Uterus (tissue), 4 donors: ENCODE measurements around the gene LPP. TPM values are rescaled to one million over a fixed set of nuclear protein-coding genes. Genes with fewer than 3 reads are reported as not detected.

ENCODE experiments used
- DNase-seq, 2 donors: peaks; one replicate each; pipeline ENCODE4 v3.0.0-alpha.2; 2019 to 2020
- H3K27ac ChIP-seq, 2 donors: fragments of 200-600 bp; sonication (generic); 1 replicate in 1 of 2; 2 replicates in 1 of 2; pipeline ENCODE4 v1.5.1; 2016 to 2018
- H3K27me3 ChIP-seq, 2 donors: fragments of 200-600 bp; sonication (generic); one replicate each; pipeline ENCODE4 v1.5.1; 2018 to 2019; ENCODE audit warnings: control low read depth in 1 of 2
- H3K36me3 ChIP-seq, 2 donors: fragments of 200-600 bp; sonication (generic); one replicate each; pipeline ENCODE4 v1.5.1; 2019; ENCODE audit warnings: control low read depth in 1 of 2
- H3K4me1 ChIP-seq, 2 donors: fragments of 200-600 bp; sonication (generic); one replicate each; pipeline ENCODE4 v1.5.1; 2018 to 2019; ENCODE audit warnings: control low read depth in 1 of 2
- H3K4me3 ChIP-seq, 2 donors: fragments of 200-600 bp; sonication (generic); 1 replicate in 1 of 2; 2 replicates in 1 of 2; pipeline ENCODE4 v1.5.1; 2018 to 2019; ENCODE audit warnings: mild to moderate bottlenecking in 1 of 2
- H3K9me3 ChIP-seq, 2 donors: fragments of 200-600 bp; sonication (generic); one replicate each; pipeline ENCODE4 v1.5.1; 2019; ENCODE audit warnings: control low read depth in 1 of 2
- POLR2A ChIP-seq, 2 donors: fragments of 450-650 bp; IDR thresholded peaks; one replicate each; pipeline ENCODE4 v1.6.1; 2016; ENCODE audit warnings: antibody characterized with exemption in 2 of 2, mild to moderate bottlenecking in 1 of 2, moderate library complexity in 1 of 2
- intact Hi-C: fragments of 100-400 bp; cut with DNase I; formaldehyde crosslinking; loops from one replicate; pipeline ENCODE4 v1.15.1; 2023; ENCODE audit warnings: low total_unique reads
- total RNA-seq, 4 donors: library from RNA; depleted of rRNA in 3 of 4; stranded (reverse); fragments of >200 nt in 3 of 4; gene quantifications; one replicate each; pipeline versions ENCODE4 v1.1.0 to v1.2.4, GENCODE V29; 2014 to 2023
- TF ChIP-seq, protein P1 (sequence below), 4 experiments: fragments of 200-600 bp in 2 of 4; fragments of 450-650 bp in 2 of 4; sonication (generic) in 2 of 4; IDR thresholded peaks; one replicate each; pipeline ENCODE4 v1.5.1; 2016 to 2019; ENCODE audit warnings: antibody characterized with exemption in 4 of 4, mild to moderate bottlenecking in 2 of 4, moderate library complexity in 1 of 4
- donor health status: DM: yes; HTN: yes; CAD: no.

The LPP gene
- total RNA-seq, 4 donors from 2014 or later, result 180 to 1,374 (median 712) TPM

DNA sequence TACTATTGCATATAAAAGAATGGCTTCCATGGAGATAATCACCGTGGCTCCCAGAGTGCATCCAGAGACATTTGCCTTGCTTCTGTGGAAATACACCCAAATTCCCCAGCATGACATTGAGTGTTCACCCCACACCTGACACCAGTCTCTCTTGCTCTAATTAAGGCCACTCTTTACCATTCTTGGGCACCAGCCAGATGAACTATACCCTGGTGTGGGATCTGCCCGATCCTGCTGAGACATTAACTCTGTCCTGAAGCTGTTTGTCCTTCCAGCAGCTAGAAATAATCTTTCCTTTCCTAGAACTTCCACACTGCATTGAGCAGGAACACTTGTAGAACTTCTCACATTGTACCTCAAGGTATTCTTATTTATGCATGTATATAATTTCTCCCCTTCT is 105.2 kb downstream of the LPP start:
- Histone ChIP-seq H3K36me3 (no peaks in the 10 kb centered on the region), H3K4me3 (no peak overlapping the region), H3K4me1 (peaks cover 0 to 7% of the 10 kb centered on the region in 2 donors), H3K9me3 (no peaks in the 10 kb centered on the region), H3K27ac (peak overlapping the region; percentile 96 to 97), H3K27me3 (no peaks in the 10 kb centered on the region)
- TF ChIP-seq POLR2A (IDR thresholded peaks at IDR 0.05), result no peak
- TF ChIP-seq, protein P1, sequence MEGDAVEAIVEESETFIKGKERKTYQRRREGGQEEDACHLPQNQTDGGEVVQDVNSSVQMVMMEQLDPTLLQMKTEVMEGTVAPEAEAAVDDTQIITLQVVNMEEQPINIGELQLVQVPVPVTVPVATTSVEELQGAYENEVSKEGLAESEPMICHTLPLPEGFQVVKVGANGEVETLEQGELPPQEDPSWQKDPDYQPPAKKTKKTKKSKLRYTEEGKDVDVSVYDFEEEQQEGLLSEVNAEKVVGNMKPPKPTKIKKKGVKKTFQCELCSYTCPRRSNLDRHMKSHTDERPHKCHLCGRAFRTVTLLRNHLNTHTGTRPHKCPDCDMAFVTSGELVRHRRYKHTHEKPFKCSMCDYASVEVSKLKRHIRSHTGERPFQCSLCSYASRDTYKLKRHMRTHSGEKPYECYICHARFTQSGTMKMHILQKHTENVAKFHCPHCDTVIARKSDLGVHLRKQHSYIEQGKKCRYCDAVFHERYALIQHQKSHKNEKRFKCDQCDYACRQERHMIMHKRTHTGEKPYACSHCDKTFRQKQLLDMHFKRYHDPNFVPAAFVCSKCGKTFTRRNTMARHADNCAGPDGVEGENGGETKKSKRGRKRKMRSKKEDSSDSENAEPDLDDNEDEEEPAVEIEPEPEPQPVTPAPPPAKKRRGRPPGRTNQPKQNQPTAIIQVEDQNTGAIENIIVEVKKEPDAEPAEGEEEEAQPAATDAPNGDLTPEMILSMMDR (IDR thresholded peaks at IDR 0.05), result no peak
- no peak for DNase-seq
- intact Hi-C loops, result no loop called here

DNA sequence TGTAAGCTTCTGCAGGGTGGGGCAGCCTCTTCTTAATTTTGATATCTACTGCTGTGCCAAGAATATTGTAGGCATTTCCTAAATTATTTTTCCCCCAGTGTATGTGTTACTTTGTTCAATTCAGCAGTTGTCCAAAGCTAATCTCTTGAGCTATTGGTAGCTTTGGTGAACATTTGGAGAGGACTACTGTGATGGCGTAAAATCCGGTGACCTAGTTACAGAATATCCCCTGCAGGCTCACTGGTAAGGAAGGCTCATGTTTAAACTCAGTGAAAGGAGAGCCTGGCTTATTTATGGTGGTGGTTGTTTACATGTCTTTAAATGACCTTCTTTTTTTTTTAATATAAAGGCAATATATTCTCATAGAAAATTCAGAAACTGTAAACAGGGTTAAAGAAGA is 105.6 kb downstream of the LPP start:
- intact Hi-C loops, result no loop called here
- H3K4me1 ChIP-seq, result peaks cover 0 to 4% of the 10 kb centered on the region in 2 donors
- H3K4me3 ChIP-seq, result no peak overlapping the region
- DNase-seq, result no peak
- H3K27ac ChIP-seq, result peak overlapping the region; percentile 96 to 97
- H3K9me3 ChIP-seq, result no peaks in the 10 kb centered on the region
- no peaks in the 10 kb centered on the region for H3K27me3 ChIP-seq
- TF ChIP-seq, protein P1 (IDR thresholded peaks at IDR 0.05), result no peak
- TF ChIP-seq POLR2A (IDR thresholded peaks at IDR 0.05), result no peak
- H3K36me3 ChIP-seq, result no peaks in the 10 kb centered on the region

DNA sequence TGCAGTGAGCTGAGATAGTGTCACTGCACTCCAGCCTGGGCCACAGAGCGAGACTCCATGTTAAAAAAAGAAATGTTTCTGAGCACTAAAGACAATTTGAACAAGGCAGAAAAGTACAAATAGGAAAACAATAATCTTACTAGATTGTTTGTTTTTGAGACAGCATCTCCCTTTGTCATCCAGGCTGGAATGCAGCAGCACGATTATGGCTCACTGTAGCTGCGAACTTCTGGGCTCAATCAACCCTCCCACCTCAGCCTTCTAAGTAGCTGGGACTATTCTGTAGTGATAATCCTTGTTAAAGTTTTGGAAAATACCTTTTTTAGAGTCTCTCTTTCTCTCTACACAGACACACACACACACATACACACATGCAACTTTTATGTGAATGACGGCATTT is 107.1 kb downstream of the LPP start:
- TF ChIP-seq, protein P1 (IDR thresholded peaks at IDR 0.05), result no peak
- no peak for TF ChIP-seq POLR2A (IDR thresholded peaks at IDR 0.05)
- Histone ChIP-seq H3K4me1 (peaks cover 0 to 4% of the 10 kb centered on the region in 2 donors), H3K27ac (peak overlapping the region; percentile 96 to 97), H3K36me3 (no peaks in the 10 kb centered on the region), H3K9me3 (no peaks in the 10 kb centered on the region), H3K27me3 (no peaks in the 10 kb centered on the region), H3K4me3 (no peak overlapping the region)
- DNase-seq, result no peak
- intact Hi-C loops, result loop anchor here (10.0 kb wide), 1 partner anchor 106 kb away; the partner anchor contains the start of gene LPP

DNA sequence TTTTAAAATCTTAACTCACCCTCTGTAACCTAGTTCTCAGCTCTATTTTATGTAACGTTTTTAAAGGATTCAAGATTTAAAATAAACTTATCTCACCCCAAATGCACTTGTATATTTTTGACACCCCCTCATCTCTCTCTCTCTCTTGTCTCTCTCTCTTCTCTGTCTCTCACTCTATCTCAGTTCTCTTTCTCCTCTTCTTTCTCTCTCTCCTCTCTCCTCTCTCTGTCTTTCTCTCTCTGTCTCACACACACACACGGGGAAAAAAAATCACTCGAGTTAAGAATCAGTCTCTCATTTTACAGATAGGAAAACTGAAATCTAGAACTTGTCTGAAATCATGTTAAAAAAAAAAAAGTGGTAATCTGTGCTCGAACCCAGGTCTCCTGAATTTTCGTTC is 108.5 kb downstream of the LPP start:
- no peak overlapping the region for H3K4me3 ChIP-seq
- peak overlapping the region; percentile 96 to 97 for H3K27ac ChIP-seq
- intact Hi-C loops, result loop anchor here (10.0 kb wide), 1 partner anchor 108 kb away; the partner anchor contains the start of gene LPP

More for the DNA sequence above, 108.5 kb downstream of the LPP start:
- H3K27me3 ChIP-seq, result no peaks in the 10 kb centered on the region
- peaks cover 3 to 11% of the 10 kb centered on the region in 2 donors for H3K4me1 ChIP-seq
- no peaks in the 10 kb centered on the region for H3K36me3 ChIP-seq
- no peaks in the 10 kb centered on the region for H3K9me3 ChIP-seq
- DNase-seq, result no peak
- TF ChIP-seq, protein P1 (IDR thresholded peaks at IDR 0.05), result no peak
- no peak for TF ChIP-seq POLR2A (IDR thresholded peaks at IDR 0.05)
